ENCODE data around the gene CDC14C.

Gene CDC14C

GRCh38 chr7:48880851-48881250, 43.5 kb upstream of the CDC14C start:
- TF ChIP-seq REST (IDR thresholded peaks at IDR 0.05; ENCODE audit: insufficient replicate concordance, low read depth), result no peak
- no peak for TF ChIP-seq CTCF (IDR thresholded peaks at IDR 0.05; ENCODE audit: insufficient read depth, low read length)
- DNase-seq (ENCODE audit: low read depth in 1 of 2, low spot score in 1 of 2), result no peak
- no peaks in the 10 kb centered on the region for H3K27me3 ChIP-seq (ENCODE audit: insufficient read depth, poor library complexity, severe bottlenecking)
- no peak overlapping the region for H3K27ac ChIP-seq (replicated peaks)
- no peak overlapping the region for H3K4me3 ChIP-seq (replicated peaks; ENCODE audit: insufficient read depth, low read length)

GRCh38 chr7:48887500-48887899, 36.8 kb upstream of the CDC14C start:
- Histone ChIP-seq H3K27me3 (ENCODE audit: insufficient read depth, poor library complexity, severe bottlenecking) (no peaks in the 10 kb centered on the region), H3K27ac (replicated peaks) (no peak overlapping the region), H3K4me3 (replicated peaks; ENCODE audit: insufficient read depth, low read length) (no peak overlapping the region)
- TF ChIP-seq CTCF (IDR thresholded peaks at IDR 0.05; ENCODE audit: insufficient read depth, low read length) (no peak), SPI1 (IDR thresholded peaks at IDR 0.05; ENCODE audit: borderline replicate concordance, low read depth) (no peak), REST (IDR thresholded peaks at IDR 0.05; ENCODE audit: insufficient replicate concordance, low read depth) (no peak), GABPA (IDR thresholded peaks at IDR 0.05; ENCODE audit: low read depth) (no peak), POLR2AphosphoS5 (IDR thresholded peaks at IDR 0.05; ENCODE audit: low read depth) (no peak)
- no peak for DNase-seq (ENCODE audit: low read depth in 1 of 2, low spot score in 1 of 2)

- H3K27ac ChIP-seq (replicated peaks), result no peak overlapping the region
Observed at GRCh38 chr7:48894574-48894973, 29.8 kb upstream of the CDC14C start.

More at GRCh38 chr7:48894574-48894973, 29.8 kb upstream of the CDC14C start:
- TF ChIP-seq CTCF (IDR thresholded peaks at IDR 0.05; ENCODE audit: insufficient read depth, low read length) (no peak), POLR2AphosphoS5 (IDR thresholded peaks at IDR 0.05; ENCODE audit: low read depth) (no peak), SPI1 (IDR thresholded peaks at IDR 0.05; ENCODE audit: borderline replicate concordance, low read depth) (no peak), GABPA (IDR thresholded peaks at IDR 0.05; ENCODE audit: low read depth) (no peak), REST (IDR thresholded peaks at IDR 0.05; ENCODE audit: insufficient replicate concordance, low read depth) (no peak)
- Histone ChIP-seq H3K27me3 (ENCODE audit: insufficient read depth, poor library complexity, severe bottlenecking) (no peaks in the 10 kb centered on the region), H3K4me3 (replicated peaks; ENCODE audit: insufficient read depth, low read length) (no peak overlapping the region)
- no peak for DNase-seq (ENCODE audit: low read depth in 1 of 2, low spot score in 1 of 2)

Data from HL-60 (cell line).